AG04450 (cell line): Measurements from ENCODE around the gene SCRT2. TPM values are rescaled to one million over a fixed set of nuclear protein-coding genes. Genes with fewer than 3 reads are reported as not detected.

ENCODE experiments used
- CTCF ChIA-PET: fragments of 300-600, 350-600 bp; formaldehyde crosslinking; extraction: SDS; loops from one replicate; lab custom pipeline; 2022; ENCODE audit warnings: antibody characterized with exemption, inconsistent platforms; lab: Charles Lee
- POLR2A ChIA-PET: fragments of 350-600 bp; formaldehyde crosslinking; extraction: SDS; loops from one replicate; lab custom pipeline; 2021; ENCODE audit warnings: antibody characterized with exemption, inconsistent platforms; lab: Yijun Ruan, JAX
- DNase-seq: peaks from one replicate; pipeline ENCODE4 v3.0.0-alpha.2; 2011; ENCODE audit warnings: low read depth, low spot score
- H3K27ac ChIP-seq: one replicate; pipeline ENCODE4 v1.5.1; 2012; ENCODE audit warnings: low read depth, low read length, control low read depth
- H3K27me3 ChIP-seq: one replicate; pipeline ENCODE4 v1.6.0; 2012; ENCODE audit warnings: low read length; ENCODE audit not compliant: control insufficient read depth, insufficient read depth
- H3K4me3 ChIP-seq: 2 replicates; pipeline ENCODE4 v1.5.1; 2011; ENCODE audit warnings: mild to moderate bottlenecking, low read depth, low read length, control low read depth
- H3K9me3 ChIP-seq: 2 replicates; pipeline ENCODE4 v1.5.1; 2012; ENCODE audit warnings: low read length; ENCODE audit not compliant: control insufficient read depth, insufficient read depth
- CTCF ChIP-seq: IDR thresholded peaks from 2 replicates; pipeline ENCODE4 v1.5.1; 2011; ENCODE audit warnings: low read depth, low read length, control low read depth, inconsistent platforms
- polyA plus RNA-seq: library from polyadenylated mRNA; depleted of rRNA; stranded (reverse); fragments of >200 nt; gene quantifications from 2 replicates; pipeline ENCODE4 v1.2.3, GENCODE V29; 2011

The SCRT2 gene
- polyA plus RNA-seq, 1 experiment: not detected

GRCh38 chr20:701401-702129 lies 26.0 kb upstream of the SCRT2 start:
- TF ChIP-seq CTCF: no peak
- Histone ChIP-seq H3K4me3 (no peak overlapping the region), H3K9me3 (no peaks in the 10 kb centered on the region), H3K27me3 (peaks cover 11% of the 10 kb centered on the region), H3K27ac (no peak overlapping the region)
- ChIA-PET CTCF (no interaction called here), POLR2A (no interaction called here)
- no peak for DNase-seq

- CTCF ChIA-PET: interaction anchor here (0.7 to 1.1 kb wide), 2 partner anchors 14 to 37 kb away, joined by 3 read pairs; no protein-coding TSS in a partner anchor
Observed at GRCh38 chr20:699811-700338, 24.3 kb upstream of the SCRT2 start.

GRCh38 chr20:699342-699741 lies 23.7 kb upstream of the SCRT2 start:
- DNase-seq: no peak
- H3K4me3 ChIP-seq: no peak overlapping the region
- peaks cover 11% of the 10 kb centered on the region for H3K27me3 ChIP-seq
- H3K9me3 ChIP-seq: no peaks in the 10 kb centered on the region
- H3K27ac ChIP-seq: no peak overlapping the region
- TF ChIP-seq CTCF: no peak
- CTCF ChIA-PET: no interaction called here
- POLR2A ChIA-PET: no interaction called here

More at GRCh38 chr20:699811-700338, 24.3 kb upstream of the SCRT2 start:
- H3K27ac ChIP-seq: no peak overlapping the region
- H3K4me3 ChIP-seq: no peak overlapping the region
- DNase-seq: no peak
- POLR2A ChIA-PET: no interaction called here
- peaks cover 11% of the 10 kb centered on the region for H3K27me3 ChIP-seq
- TF ChIP-seq CTCF: no peak
- no peaks in the 10 kb centered on the region for H3K9me3 ChIP-seq

- CTCF ChIA-PET: no interaction called here
Observed at GRCh38 chr20:698276-698675, 22.7 kb upstream of the SCRT2 start.

More at GRCh38 chr20:698276-698675, 22.7 kb upstream of the SCRT2 start:
- Histone ChIP-seq H3K27ac (no peak overlapping the region), H3K9me3 (no peaks in the 10 kb centered on the region), H3K27me3 (peaks cover 11% of the 10 kb centered on the region), H3K4me3 (no peak overlapping the region)
- TF ChIP-seq CTCF: no peak
- DNase-seq: no peak
- POLR2A ChIA-PET: no interaction called here
